Activated CD4-positive, alpha-beta T cell treated with anti-CD3 and anti-CD28 coated beads for 48 hours (primary cell): ENCODE results near the gene PROSER2.
A peak's percentile ranks its signal among the peaks of the same experiment; 100 is the strongest.
"Not testable (repeated sequence)": the region's sequence is repeated elsewhere in the genome, so short reads cannot be mapped to it uniquely, and the experiment has no call there.

ENCODE experiments used
- DNase-seq: peaks from one replicate; pipeline ENCODE4 v3.0.0-alpha.2; 2020

The PROSER2 gene

GRCh38 chr10:11837372-11838161, 14.4 kb downstream of the PROSER2 start:
- DNase-seq: no peak

DNA sequence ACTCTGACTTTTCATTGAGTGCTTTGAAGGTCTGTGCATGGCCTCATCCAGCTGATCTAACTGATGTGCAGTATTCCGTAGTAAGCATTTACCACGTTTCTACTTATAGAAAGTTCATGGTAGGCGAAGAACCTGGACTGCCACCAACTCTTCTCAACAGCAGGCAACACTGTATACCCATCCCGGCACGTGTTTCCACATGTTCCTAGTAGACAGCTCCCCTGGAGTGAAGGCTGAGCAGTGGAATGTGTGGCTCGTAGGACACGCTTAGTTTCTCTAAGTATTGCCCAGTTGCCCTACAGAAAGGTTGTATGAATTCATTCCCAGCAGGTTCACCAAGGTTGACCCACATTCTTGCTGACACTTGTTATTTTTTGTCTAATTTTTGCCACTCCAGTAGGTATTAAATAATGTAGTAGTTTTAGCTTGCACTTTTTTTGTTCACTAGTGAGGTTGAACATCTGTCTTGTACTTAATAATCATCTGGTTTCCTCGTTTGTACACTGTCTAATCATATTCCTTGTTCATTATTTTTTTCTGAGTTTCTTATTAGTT, 15.2 kb downstream of the PROSER2 start:
- no peak for DNase-seq

DNA sequence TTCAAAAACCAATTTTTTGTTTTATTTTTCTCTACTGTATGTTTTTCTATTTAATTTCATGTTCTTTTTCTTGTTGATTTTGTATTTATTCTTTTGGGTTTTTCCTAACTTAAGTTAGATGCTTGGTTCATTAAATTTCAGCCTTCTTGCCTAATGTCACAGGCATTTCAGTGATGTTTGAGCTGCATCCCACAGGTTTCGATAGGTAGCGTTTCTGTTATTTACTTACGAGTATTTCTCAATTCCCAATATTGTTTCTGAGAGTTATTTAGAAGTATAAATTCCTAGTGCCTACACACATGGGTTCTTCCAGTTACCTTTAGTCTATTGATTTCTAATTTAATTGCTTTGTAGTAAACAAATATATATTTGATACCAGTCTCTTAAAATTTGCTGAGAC, 18.2 kb downstream of the PROSER2 start:
- no peak for DNase-seq

GRCh38 chr10:11842411-11842810, 19.3 kb downstream of the PROSER2 start:
- no peak for DNase-seq

DNA sequence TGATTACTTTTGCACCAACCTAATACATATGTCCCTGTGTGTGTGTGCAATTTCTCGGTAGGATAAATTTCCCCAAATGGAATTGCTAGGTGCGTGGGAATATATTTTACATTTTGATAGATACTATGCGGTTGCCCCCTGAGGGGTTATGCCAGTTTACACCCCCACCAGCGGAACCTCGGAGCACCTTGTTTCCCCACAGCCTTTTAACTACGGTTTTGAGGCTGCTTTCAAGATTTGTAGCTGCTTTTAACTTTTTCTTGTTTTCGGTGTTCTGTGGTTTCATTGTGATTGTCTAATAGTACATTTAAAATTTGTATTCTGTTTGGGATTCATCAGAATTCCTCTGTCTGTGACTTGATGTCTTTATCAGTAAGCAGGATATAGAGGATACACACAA, 22.0 kb downstream of the PROSER2 start:
- no peak for DNase-seq

DNA sequence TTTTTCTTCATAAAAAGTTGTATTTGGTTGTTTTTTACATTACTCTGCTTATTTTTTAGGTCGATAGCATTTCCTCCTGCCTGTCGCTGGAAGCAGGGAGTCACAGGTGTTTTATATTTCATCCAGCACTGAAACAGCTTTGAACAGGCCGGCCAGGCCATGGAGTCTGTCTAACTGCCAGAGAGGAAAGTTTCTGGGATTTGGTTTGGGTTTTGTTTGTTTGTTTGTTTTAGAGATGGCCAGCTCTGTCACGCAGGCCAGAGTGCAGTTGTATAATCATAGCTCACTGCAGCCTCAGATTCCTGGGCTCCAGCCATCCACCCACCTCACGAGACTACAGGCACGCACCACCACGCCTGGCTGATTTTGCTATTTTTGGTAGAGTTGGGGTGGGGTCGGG, 23.4 kb downstream of the PROSER2 start:
- DNase-seq: no peak

DNA sequence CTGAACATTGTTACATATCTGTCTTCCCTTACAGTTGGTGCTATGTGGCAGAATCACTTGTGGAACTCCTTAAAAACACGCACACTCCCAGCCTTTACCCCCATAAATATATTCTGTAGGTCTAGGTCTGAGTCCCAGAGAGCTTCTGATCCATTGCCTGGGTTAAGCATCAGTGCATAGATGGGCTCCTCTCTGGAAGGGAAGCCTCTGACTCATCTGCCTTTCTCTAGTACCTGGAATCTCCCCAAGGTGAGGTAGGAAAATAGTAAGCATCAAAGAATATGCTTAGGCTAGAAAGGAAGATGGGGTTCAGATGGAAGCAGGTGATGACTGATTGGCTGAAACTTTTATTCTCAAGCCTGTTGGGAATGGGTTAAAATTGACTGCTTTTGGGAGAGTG, 26.1 kb downstream of the PROSER2 start:
- no peak for DNase-seq

- DNase-seq: no peak
These were observed 26.8 kb downstream of the PROSER2 start for GRCh38 chr10:11849911-11850310.

DNA sequence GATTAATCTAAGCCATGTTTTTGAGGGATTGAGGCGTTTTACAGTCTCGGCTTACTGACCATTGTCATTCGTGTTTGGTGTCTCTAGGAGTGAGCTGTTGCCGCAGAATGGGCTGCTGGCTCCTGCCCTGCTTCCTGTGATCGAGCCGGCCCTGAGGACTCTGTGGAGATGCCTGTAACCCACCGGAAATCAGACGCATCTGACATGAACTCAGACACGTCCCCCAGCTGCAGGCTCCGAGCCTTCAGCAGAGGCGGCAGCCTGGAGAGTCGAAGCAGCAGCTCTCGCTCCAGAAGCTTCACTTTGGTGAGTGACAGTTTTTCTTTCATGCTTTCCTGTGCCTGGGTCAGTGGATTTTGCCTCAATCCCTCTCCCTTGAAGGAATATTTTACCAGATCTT, 28.8 kb downstream of the PROSER2 start:
- DNase-seq: no peak

DNA sequence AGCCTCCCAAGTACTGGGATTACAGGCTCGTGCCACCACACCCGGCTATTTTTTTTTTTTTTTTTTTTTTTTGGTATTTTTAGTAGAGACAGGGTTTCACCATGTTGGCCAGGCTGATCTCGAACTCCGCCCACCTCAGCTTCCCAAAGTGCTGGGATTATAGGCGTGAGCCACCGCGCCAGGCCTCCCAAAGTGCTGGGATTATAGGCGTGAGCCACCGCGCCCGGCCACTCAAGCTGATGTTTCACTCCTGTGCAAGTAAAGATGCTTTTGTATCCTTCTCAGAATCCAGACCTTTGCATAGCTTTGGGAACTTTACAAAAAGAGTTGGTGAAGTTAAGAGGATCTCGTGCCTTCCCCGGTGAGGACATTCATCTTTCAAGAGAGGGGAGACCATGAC, 29.5 kb downstream of the PROSER2 start:
- DNase-seq: not testable (repeated sequence)

DNA sequence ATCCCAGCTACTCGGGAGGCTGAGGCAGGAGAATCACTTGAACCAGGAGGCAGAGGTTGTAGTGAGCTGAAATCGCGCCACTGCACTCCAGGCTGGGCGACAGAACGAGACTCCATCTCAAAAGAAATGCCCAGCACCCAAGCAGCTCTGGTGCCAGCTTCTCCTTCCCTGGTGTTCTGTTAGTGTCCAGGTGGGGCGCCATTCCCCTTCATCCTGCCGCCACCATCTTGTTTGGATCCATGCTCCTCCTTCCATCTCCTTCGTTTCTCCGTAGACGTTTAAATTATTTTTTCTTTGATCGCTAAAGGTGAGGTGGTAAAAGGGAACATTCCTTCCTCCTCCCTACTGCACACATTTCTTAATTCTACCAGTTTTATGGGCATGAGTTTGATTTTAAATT, 30.3 kb downstream of the PROSER2 start:
- DNase-seq: no peak

DNA sequence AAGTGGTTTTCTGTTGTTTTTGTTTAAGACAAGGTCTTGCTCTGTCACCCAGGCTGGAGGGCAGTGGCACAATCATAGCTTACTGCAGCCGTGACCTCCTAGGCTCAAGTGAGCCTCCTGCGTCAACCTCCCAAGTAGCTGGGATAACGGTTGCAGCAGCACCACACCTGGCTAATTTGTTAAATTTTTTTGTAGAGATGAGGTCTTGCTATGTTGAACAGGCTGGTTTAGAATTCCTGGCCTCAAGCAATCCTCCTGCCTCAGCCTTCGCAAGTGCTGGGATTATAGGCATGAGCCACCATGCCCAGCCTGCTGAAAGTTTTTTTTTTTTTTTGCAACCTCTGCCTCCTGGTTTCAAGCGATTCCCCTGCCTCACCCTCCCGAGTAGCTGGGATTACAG, 31.1 kb downstream of the PROSER2 start:
- DNase-seq: no peak

DNA sequence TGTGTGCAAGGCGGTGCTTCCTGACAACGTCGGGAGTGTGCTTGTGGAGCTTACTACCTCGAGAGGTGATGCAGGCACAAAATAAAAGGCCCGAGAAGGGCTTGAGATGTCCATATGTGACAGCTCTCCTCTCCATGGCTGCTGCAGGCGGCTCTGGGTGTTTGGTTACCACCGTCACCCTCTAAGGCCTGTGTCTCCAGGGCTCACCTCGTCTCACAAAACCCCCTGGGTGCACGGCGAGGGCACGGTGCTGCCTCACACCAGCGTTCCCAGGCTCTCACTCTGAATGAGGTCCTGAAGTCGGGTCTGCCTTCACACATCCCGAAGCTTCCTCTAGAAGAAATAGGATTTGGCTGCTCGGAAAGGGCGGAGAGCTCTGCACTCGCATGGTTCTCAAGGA, 32.9 kb downstream of the PROSER2 start:
- no peak for DNase-seq

- no peak for DNase-seq
These were observed 33.5 kb downstream of the PROSER2 start for GRCh38 chr10:11856678-11857077.

GRCh38 chr10:11858093-11858492, 34.9 kb downstream of the PROSER2 start:
- no peak for DNase-seq

- no peak for DNase-seq
These were observed 38.2 kb downstream of the PROSER2 start for GRCh38 chr10:11861341-11861740.

GRCh38 chr10:11861811-11862428, 38.8 kb downstream of the PROSER2 start:
- no peak for DNase-seq

- peak; percentile 69 for DNase-seq
These were observed 40.4 kb downstream of the PROSER2 start for GRCh38 chr10:11863353-11864109.

DNA sequence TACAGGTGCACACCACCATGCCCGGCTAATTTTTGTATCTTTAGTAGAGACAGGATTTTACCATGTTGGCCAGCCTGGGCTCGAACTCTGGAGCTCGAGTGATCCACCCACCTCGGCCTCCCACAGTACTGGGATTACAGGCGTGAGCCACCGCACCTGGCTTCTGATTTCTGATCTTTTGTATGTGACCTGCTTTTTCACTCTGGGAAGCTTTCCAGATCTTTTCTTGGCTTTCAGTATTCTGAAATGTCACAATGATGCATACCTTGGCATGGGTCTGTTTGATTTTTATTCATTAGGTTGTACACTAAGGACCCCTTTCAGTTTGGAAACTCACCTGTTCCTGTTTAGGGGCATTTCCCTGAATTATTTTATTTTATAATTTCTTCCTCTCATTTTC, 41.6 kb downstream of the PROSER2 start:
- no peak for DNase-seq

DNA sequence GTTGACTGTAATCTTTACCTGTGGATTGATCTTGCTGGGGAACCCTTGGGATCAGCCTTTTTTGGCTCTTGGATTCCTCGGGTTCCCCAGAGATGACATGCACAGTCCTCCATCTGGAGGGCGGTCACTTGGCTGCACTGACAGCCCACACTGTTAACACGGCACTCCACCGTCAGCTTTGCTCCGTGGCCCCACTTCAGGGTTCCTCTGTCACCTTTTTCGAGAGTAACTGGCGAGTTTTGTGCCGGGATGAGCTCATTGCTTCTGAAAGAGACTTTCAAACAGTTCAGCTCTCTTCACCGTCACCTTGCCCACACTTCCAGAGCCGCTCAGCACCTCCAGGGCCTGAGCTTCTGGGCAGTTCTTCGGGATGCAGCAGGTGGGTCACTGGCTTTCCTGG, 42.4 kb downstream of the PROSER2 start:
- DNase-seq: no peak

- DNase-seq: no peak
These were observed 43.2 kb downstream of the PROSER2 start for GRCh38 chr10:11866199-11866925.

DNA sequence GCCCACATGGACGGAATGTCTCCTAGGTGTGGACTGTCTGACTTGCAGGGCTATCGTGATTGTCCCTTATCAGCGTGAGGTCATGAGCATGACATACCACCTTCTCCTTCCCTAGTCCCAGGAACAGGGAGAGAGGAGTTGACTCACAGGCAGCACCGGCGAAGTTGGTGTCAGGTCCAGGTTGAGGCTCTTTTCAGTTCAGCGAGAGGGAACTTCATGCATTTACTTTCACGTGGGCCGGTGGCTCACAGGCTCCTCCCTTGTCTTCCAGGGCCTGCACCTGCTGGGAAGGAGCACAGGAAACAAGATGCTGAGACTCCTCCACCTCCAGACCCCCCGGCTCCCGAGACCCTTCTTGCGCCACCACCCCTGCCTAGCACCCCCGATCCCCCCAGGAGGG, 46.1 kb downstream of the PROSER2 start:
- no peak for DNase-seq
